ENCODE measurements around the gene HAGH.

HAGH gene

DNA sequence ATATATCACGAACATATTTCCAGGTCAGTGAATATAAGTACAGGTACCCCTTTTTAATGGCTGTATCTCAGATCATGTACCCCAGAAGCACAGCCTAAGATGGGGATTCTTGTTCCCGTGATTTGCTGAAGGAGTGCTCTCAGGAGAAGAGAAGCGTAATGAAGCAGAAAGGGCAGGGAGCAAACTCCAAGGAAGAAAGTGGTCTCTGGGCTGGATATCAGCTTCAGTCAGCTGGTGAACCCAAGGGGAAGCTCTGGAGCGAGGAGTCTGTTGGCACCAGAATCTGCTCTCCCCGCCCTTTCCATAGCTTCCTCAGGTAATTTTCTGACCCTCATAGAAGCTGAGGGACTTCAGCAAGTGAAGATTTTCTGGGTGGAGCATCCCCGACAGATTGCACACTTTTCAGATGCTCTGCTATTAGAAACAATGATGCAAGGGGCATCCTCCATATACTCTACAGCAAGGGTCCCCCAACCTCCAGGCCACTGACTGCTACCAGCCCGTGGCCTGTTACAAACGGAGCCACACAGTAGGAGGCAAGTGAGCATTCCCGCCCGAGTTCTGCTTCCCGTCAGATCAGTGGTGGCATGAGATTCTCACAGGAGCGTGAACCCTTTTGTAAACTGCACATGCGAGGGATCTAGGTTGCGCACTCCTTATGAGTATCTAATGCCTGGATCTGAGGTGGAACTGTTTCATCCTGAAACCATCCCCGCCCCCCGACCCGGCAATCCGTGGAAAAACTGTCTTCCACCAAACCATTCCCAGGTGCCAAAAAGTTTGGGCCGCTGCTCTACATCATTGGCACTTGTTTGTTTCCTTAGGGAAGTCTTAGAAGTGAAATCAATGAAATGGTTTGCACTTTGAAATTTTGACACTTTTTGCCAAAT lies 4.8 kb upstream of the HAGH start:
- no peak for DNase-seq (ENCODE audit: low read depth)

DNA sequence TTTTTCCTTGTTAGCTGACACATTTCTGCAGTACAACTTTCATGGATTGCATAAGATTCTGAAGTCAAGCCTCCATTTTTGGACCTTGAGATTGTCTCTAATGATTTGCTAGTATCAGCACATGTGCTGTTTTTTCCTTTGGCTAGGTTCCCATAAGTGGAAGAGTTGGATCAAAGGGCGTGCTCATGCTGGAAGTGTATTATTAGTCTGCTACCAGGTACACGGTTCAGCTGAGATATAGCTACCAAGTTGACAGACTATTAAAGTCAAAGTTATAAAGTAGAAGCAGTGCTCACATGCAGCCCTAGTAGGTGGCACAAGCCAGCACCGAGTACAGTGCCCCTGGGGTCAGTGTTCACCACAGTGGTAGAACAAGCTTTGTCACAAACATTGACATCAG lies 3.6 kb upstream of the HAGH start:
- DNase-seq (ENCODE audit: low read depth) = no peak

DNA sequence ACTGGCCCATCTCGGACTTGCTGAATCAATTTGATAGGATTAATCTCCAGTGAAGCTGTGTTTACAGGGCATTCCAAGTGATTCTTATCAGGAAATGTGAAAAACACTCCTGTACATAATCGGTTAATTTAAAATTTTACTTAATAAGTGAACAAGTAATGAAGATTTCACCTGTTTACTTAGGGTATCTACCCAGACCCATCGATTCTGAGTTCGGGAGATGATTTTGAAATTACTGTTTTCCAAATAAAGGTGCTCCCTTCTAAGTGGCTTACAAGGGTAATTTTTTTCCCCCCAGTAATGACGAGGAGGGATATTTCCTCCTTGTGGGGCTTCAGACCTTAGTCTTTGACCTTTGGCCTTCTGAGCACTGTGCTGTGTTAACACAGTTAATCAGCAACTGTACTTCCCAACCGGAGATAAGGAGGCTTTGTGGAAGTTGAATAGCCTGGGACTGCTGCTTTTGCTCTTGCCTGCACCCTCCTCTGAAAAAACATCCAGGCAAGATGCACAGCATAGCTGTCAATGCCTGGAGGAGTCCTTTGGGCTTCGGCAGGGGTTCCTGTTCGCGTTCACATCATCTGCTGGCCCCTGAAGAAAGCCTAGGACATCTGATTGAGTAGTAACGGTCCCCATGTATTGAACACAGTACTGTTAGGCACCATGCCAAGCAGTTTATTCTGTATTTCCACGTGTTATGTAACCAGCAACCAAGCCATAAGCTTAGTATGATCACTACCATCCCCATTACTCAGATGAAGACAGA lies 2.2 kb upstream of the HAGH start:
- no peak for DNase-seq (ENCODE audit: low read depth)

DNA sequence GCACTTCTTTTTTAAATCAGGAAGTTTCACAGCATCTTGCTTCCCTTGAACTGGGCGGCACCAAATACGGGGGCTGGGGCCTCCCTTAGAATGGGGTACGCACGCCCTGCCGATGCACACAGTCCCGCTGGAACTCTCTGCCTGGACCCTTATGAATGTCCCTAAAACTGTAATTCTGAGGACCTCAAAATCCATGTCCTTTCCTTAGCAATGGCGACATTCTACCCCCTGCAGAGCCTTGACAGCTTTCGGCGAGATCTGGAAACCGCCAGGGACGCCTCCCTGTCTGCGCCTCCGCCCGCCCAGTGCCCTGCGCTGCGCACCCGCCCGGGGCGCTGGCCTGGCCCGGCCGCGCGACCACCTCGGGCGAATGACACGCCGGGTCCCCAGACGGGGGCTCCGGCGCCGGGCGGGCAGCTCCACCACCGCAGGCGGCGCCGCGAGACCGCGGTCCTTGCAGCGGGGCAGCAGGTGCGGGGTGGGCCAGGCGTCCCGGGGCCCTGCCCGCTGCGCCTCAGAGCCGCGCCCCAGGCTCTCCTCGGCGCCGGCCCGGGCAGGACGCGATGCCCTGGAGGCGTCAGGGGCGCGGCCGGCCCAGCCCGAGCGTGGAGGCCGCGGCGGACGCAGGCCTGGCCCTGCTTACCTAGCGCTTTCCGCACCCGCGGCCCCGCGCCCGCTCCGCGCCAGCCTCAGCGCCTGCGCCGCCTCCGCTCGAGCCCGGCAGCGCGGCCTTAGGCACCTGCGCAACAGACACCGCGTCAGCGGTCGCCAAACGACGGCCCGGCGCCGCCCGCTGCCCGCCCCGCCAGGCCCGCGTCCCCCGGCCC lies 548 bp downstream of the HAGH start:
- DNase-seq (ENCODE audit: low read depth) = peak; percentile 62

DNA sequence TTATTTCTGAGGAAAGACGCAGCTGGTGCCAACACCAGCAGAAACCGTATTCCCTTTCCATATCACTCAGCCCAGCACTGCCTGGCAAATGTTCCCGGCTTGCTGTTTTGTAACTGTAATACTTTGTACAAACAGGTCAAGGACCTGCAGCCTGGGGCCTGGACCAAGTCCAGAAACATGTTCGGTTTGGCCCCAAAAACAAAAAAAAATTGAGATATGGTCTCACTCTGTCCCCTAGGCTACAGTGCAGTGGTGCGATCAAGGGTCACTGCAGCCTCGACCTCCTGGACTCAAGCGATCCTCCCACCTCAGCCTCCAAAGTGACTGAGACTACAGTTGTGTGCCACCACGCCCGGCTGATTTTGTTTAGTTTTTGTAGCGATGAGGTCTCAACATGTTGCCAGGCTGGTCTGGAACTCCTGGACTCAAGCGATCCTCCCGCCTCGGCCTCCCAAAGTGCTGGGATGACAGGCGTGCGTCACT lies 1.2 kb downstream of the HAGH start:
- DNase-seq (ENCODE audit: low read depth) = no peak

DNA sequence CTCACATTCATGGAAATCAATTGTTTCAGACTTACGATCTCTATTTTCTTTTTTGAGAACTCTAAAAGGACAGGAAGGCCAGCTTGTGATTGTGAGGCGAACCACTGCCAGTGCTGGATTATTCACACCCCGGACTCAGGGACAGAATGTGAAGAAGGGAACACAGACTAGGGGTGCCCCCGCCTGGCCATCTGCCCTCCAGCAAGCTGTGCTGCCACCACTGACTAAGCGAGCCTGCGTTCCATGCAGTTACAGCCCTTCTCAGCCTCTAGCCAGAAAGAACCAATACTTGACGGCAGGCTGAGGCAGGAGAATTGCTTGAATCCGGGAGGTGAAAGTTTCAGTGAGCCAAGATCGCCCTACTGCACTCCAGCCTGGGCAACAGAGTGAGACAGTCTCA lies 2.8 kb downstream of the HAGH start:
- DNase-seq (ENCODE audit: low read depth) = peak; percentile 63

DNA sequence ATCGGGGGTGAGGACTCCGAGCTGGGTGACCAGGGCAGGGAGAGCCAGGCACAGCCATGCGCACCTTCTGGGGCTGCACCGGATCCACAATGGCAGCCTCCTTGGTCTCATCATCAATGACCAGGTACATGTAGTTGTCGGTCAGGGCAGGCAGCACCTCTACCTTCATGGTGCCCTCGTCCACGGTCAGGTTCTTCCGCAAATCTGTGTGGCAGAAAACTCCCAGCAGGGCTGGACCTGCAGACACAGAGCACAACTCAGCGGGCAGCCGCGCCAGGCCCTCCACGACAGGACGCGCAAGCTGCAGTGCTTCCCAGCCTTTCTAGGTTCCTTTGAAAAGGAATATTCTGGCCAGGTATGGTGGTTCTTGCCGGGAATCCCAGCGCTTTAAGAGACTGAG lies 3.8 kb downstream of the HAGH start:
- no peak for DNase-seq (ENCODE audit: low read depth)

DNA sequence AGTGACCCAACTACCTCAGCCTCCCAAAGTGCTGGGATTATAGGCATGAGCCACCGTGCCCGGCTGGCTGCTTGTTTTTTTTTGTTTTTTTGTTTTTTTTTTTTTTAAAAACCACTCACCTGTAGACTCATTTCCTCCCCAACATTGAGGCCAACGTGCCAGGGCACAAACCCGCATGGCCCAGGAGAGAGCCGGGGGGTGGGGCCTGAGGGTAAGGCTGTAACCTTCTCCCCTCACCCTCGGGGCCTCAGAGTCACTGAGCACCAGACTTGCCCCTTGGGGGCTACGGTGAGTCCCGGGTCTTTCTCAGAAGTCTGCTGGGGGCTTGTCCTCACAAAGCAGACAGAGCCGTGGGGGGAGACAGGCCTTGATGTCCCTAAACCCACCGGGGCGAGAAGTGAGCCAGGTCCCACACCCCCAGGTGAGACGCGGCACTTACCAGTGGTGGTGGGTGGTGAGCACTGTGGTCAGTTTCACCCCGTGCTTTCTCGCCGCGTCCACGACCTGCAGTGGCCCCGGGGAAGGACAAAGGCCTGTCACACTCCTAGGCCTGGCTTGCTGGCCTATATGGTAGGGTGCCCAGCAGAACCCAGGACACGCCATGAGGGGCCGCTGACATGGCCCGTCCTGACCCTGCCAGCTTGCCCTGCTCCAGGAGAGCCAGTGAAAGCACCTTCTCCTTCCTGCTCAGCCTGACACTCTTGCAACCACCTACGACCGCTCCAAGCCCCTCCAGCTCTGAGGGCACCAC lies 4.6 kb downstream of the HAGH start:
- no peak for DNase-seq (ENCODE audit: low read depth)

DNA sequence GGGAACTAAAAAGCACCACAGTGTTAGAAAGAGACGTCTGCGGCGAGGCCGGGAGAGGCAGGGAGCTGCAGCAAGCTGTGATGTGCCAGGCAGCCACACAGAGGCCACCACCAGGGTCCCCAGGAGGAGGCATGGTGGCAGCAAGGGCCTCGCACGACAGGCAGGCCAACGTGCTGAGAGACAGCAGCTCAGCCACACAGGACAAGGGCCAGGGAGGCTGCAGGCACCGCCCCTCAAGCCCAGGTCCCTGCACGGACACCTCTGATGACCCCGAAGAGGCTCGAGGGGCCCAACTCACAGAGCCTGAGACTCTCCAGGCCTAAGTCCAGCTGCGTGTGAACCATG lies 5.7 kb downstream of the HAGH start:
- DNase-seq (ENCODE audit: low read depth) = no peak

DNA sequence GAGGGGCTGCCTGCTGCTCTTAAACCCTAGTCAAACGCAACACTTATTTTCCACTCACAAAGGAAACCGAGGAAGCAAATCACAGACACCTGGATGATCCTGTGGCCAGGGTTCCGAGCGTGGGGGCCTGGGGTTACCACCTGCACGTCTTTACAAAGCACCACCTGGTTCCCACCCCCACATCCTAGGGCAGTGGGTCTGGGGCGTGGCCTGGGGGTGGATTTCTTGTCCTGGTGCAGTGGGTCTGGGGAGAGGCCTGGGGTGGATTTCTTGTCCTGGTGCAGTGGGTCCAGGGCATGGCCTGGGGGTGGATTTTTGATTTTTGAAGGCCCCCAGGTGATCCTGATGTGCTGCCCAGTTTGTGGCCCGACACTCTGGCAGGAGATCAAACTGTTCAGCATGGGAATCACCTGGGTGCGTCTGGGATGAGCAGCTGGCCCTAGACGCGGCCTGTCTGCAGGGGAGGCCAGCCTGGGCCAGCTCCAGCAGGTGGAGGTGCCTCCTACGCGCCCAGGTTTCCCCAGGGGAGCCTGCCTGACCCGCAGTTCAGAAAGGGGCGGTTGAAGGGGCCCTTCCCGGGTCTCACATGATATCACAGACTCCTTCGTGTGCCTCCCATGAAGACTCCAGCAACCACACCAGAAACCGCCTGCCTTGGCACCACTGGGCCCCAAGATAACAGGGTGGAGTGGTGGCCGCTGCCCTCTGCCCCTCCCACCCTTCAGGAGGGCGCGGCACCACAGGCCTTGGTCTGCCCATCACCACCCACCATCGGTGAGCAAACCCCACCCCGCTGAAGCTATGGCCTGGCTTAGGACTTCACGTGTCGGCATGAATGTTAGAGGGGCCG lies 6.3 kb downstream of the HAGH start:
- DNase-seq (ENCODE audit: low read depth) = no peak

DNA sequence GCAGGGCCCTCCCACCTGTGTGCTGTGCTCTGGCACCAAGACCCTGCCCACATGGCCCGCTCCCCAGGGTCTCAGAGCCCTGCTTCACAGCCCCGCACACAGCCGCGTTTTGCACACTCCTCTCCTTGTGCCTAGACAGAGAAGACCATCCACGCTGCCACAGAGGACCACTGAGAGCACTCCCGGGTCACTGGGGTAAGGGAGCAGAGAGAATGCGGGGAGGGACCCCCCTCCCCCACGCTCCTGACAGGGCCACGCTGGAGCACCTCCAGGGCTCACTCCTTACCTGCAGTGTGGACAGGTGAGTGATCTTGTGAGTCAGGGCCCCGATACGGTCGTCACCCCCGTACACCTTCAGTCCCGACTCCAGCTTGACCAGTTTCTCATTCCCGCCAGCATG lies 7.0 kb downstream of the HAGH start:
- DNase-seq (ENCODE audit: low read depth) = no peak

DNA sequence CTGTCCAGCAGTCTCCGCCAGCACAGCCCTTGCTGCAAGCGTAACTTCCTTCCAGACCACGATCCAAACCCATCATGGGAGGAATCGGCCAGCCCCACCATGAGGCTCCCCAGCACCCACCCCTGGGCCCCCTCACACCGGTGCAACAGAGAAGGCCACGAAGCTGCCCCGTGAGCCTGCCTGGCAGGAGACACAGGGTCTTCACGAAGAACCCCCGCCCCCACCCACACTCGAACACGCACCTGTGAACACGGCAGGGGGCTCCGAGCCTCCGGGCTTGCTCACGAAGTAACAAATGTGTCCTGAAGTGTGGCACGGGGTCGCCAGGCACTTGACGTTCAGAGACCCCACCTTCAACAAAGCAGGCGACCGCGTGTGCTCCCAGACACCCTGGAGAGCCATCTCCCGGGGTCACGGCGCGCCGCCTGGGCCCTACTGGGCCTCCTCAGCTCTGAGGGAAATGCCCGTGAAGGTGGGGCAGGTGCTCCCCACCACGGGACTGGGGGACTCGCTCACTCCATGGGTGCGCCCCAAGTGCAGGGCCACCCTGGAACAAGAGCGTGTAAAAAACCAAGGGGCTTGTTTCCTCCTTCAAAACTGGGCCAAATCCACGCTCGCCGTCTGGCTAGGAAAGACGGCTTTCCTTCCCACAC lies 7.6 kb downstream of the HAGH start:
- no peak for DNase-seq (ENCODE audit: low read depth)

DNA sequence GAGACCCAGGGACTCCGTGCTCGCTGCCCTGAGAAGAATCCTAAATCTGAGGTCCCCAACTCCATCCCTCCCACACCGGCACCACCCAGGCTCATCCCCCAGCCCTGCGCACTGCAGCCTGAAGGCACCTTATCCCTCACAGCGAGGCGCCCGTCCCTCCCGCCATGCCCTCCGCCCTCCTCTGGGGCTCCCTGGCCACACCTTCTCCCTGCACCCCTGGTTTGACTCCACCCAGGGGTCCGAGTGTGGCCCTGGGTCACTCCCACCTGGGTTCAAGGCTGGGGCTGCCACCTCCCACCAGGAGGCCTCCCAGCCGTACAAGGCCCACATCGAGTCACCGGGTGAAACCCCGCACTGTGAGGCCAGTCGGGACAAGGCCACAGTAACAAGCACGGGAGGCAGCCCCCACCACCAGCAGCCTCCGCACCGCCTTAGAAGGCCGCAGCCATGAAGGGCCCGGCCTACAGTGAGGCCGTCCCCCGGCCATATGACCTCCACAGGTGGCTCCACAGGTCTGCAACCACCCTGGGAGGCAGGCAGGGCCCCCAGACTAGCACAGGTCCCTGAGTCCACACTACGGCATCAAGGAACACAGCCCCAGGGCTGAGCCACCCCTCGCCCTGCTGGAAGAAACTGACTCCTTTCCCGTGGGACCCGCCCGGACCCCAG lies 8.3 kb downstream of the HAGH start:
- no peak for DNase-seq (ENCODE audit: low read depth)

DNA sequence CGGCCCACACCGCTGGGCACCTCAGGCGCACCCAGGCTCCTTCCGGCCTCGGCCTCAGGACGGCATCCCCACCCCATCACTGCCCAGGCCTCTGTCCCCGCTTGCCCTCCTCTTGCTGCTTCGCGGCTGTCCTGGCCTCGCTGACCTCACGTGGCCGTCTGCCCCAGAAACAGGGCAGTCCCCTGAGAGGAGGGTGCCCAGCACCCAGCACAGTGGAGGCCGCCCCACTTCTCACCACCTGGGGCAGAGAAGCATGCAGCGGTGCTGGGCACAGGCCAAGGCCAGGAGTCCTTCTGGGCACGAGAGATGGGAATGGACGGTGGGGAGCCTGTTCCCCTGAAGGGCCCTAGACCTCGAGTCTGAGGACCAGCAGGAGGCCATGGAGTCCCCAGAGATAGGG lies 8.9 kb downstream of the HAGH start:
- no peak for DNase-seq (ENCODE audit: low read depth)

DNA sequence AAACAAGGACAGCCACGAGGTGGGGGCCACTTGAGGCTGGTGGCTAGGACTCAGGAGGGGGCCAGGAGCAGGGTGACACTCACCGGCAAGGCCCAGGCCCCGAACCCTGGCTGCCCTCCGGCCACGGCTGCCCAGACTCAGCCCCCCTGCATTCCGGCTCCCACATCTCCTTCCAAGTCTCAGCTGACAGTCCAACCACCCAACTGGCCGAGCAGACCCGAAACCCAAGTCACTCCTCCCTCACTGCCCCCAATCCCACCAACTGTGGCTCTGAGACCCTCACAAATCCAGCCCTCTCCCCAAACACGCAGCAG lies 9.4 kb downstream of the HAGH start:
- DNase-seq (ENCODE audit: low read depth) = no peak

DNA sequence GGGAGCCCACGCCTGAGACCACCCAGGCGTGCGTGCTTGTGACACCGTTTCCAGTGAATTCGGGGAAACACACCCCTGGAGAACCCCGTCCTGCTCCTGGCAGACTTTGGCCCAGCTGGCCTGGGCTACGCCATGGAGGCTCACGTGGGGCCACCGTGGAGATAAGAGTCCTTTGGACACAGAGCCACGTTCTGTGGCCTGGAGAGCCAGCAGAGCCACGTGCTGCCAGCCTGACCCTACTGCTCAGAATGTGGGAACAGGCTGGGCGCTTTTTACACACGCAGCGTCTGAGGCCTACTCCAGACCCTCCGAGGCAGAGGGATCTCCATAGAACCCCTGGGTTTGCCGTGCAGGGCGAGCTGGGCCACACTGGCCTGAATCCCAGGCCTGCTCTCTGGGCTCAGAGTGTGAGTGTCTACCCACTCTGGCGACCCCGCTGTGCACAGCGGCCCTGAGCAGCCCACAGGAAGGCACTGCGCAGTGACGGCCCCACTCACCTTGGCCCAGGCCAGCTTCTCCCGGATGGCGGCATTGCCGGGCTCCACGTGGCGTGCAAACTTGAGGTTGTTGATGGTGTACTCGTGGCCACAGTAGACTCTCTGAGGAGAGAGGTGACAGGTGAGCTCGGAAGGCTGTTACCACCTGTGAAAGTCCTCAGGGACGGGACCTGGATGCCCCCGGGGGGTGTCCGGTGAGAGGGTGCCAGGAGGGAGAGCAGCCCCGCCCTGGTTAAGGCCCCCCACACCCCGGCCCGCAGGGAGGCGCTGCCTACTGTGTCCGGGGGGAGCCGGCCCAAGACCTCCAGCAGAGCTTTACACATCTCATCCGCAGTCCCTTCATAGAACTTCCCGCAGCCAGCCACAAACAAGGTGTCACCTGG lies 10.0 kb downstream of the HAGH start:
- DNase-seq (ENCODE audit: low read depth) = no peak

DNA sequence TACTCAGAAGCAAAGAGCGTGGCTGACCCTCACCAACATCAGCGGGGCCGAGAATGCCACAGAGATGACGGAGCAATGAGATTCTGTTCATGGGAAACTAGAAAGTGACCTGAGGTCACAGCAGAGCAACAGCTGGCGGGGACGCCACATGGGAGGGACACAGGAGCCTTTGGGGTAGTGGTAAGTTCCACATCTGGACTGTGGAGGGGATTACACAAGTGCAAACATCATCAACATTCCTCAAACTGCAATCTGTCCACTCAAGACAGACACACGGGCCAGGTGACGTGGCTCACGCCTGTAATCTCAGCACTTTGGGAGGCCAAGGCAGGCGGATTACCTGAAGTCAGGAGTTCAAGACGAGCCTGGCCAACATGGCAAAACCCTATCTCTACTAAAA lies 11.2 kb downstream of the HAGH start:
- DNase-seq (ENCODE audit: low read depth) = no peak

DNA sequence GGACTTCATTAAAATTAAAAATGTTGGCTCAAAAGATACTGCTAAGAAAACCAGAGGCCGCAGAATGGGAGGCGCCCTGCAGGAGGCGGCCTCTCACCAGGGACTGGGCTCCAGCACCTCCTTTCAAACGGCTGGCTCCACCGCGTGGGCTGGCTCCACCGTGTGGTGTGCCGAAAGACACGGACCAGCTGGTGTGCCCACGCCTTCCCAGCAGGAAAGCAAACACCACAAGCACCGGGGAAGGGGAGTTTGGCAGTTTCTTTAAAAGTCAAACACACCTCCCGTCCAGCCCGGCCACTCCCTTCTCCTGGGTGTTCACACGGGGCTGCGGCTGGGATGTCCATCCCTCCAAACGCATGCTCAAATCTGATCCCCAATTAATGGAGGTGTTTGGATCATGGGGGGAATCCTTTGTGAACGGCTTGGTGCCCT lies 13.9 kb downstream of the HAGH start:
- DNase-seq (ENCODE audit: low read depth) = peak; percentile 23

DNA sequence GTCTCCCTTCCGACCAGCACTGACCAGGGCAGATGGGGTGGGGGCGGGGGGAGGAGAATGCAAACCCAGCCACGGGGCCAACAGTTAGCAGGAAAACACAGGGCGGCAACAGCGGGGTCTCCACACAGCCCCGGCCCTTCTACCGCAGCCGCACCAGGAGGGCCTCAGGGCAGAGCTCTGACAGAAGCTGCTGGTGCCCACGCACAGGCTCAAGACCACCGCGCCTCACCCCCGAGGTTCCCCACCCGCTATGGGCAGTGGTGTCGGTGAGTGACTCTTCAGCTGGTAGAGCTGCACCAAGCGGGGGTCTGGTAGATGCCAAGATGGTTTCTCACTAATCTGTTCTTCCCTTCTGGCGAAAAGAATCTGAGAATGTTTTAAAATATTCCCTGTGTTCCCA lies 16.1 kb downstream of the HAGH start:
- DNase-seq (ENCODE audit: low read depth) = no peak

All from ELR (cell line).